GM13976 (cell line): Measurements from ENCODE around the gene SOCS1.

Source experiments
- DNase-seq: peaks from one replicate; pipeline ENCODE4 v3.0.0; 2012; ENCODE audit warnings: low spot score
- in situ Hi-C: fragments of 300-500 bp; cut with MboI; formaldehyde crosslinking; loops from one replicate; pipeline ENCODE4 v1.12.0; 2022; ENCODE audit warnings: low sequenced_read_pairs, mixed read lengths, inconsistent platforms; ENCODE audit not compliant: unreplicated experiment
- TF ChIP-seq, protein P1 (sequence below): IDR thresholded peaks from 2 replicates; pipeline ENCODE4 v1.5.1; 2012; ENCODE audit warnings: borderline replicate concordance, mild to moderate bottlenecking; ENCODE audit not compliant: insufficient read depth; ENCODE audit errors: extremely low read depth, missing control alignments, control extremely low read depth

Gene SOCS1

DNA sequence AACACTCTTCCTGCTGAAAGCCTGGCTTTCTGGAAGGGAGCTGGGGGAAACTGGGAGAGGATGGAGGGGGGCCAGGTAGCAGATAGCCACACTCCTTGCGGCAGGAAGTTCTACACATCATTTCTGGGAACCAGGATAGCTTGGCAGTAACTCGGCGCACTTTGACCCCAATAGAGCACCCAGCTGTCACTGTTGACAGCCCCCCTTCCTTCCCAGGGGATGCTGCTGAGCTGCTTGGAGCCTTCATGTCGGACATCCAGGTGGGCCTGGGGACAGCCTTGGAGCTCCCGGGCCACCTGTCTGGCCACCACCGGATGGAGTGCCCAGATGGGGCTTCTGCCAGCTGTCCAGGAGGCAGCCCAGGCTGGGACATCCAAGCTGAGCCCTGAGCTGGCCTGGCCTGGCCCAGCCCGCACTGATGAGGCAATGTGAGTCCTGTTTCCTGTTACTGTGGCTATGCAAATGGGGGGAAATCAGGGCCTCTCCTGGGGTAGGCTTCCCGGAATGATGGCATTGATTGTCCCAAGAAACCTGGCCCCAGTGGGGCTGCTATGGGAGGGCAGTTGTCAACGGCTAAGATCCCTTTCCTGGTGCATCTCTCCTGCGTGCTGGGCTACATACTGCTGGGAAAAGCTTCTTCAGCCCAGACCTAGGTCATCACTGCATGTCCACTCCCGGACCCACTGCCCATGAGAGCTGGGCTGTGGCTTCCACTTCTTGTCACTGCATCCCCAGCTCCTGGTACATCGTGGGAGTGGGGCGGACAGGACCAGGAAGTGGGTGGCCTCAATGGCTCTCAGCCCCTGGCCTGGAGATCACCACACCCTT lies 50.0 kb downstream of the SOCS1 start:
- TF ChIP-seq, protein P1, sequence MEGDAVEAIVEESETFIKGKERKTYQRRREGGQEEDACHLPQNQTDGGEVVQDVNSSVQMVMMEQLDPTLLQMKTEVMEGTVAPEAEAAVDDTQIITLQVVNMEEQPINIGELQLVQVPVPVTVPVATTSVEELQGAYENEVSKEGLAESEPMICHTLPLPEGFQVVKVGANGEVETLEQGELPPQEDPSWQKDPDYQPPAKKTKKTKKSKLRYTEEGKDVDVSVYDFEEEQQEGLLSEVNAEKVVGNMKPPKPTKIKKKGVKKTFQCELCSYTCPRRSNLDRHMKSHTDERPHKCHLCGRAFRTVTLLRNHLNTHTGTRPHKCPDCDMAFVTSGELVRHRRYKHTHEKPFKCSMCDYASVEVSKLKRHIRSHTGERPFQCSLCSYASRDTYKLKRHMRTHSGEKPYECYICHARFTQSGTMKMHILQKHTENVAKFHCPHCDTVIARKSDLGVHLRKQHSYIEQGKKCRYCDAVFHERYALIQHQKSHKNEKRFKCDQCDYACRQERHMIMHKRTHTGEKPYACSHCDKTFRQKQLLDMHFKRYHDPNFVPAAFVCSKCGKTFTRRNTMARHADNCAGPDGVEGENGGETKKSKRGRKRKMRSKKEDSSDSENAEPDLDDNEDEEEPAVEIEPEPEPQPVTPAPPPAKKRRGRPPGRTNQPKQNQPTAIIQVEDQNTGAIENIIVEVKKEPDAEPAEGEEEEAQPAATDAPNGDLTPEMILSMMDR, result no peak
- in situ Hi-C loops, result no loop called here
- peak; percentile 67 for DNase-seq

DNA sequence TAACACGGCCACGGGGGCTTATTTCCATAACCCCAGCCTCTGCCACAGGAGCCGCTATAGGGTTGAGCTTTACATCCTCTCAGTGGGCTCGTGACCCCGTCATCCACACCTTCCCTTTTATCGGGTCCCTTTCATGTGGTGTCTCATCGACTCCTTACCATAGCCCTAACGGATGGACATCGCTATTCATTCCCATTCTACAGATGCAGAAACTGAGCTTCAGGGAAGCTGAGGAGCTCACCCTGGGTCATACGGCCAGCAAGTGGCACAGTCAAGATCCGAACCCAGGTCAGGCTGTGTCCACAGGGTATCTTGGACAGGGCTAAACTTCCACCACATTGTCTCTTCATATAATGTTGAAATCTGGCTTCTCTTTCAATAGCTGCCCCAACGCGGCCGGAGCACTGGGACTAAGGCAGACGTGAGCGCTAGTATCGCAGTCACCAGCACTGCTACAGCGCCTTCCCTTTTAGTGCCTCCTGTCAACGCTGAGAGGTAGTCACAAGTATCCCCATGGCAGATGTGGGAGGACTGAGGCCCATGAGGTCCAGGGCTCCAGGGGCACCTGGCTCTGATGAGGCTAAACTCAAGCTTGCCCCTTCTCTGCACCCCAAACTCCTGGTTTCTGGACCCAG lies 50.8 kb downstream of the SOCS1 start:
- in situ Hi-C loops, result no loop called here
- no peak for DNase-seq
- TF ChIP-seq, protein P1, result no peak

DNA sequence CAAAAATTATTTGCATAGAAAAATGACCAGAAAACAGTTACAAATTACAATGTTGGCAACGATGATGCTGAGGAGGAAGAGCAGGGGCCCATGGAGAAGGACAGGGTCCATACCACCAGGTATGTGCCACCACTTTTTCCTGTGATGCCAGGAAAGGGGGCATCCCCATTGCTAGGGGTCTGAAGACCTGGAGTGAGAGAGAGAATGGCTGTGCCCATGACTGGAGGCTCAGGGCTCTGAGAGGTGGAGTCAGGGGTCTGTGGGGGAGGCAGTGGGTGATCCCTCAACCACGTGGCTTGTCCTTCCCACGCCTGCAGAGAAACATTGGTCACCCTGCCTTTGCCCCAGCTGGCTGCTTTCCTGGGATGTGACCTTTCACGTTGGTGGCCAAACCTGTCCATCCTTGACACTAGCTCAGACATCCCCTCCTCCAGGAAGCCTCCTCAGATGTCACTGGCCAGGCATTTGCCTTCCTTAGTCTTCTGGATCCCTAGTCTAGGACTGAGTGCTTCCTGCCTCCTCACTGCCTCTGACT lies 51.4 kb downstream of the SOCS1 start:
- in situ Hi-C loops, result no loop called here
- TF ChIP-seq, protein P1, result no peak
- DNase-seq, result no peak
